22Rv1 (cell line): ENCODE measurements around the gene RAMP1.

Experiments
- ZFX ChIP-seq: fragments of 450-650 bp; IDR thresholded peaks from 2 replicates; pipeline ENCODE4 v1.6.1; 2017; ENCODE audit warnings: antibody characterized with exemption, borderline replicate concordance
- TF ChIP-seq, protein P1 (sequence below): fragments of 450-650 bp; IDR thresholded peaks from 2 replicates; pipeline ENCODE4 v1.5.1; 2017; ENCODE audit warnings: mild to moderate bottlenecking

DNA sequence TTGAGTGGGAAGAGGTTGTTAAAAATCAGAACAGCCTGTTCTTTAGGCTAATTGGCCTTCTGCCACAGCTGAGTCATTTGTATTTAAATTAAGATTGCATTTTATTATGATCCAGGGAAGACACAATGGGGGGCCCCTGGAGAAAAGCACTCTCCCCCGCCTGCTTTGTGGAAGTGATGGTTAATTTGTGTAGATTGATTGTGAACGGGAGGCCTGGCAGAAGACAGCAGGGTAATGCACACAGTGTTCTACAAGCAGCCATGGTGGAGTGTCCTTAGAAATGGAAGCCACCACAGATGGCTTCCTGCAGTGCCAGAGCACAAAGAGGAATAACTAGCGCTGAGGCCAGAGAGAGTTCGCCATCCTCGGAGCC is 19.6 kb downstream of the RAMP1 start:
- TF ChIP-seq, protein P1, sequence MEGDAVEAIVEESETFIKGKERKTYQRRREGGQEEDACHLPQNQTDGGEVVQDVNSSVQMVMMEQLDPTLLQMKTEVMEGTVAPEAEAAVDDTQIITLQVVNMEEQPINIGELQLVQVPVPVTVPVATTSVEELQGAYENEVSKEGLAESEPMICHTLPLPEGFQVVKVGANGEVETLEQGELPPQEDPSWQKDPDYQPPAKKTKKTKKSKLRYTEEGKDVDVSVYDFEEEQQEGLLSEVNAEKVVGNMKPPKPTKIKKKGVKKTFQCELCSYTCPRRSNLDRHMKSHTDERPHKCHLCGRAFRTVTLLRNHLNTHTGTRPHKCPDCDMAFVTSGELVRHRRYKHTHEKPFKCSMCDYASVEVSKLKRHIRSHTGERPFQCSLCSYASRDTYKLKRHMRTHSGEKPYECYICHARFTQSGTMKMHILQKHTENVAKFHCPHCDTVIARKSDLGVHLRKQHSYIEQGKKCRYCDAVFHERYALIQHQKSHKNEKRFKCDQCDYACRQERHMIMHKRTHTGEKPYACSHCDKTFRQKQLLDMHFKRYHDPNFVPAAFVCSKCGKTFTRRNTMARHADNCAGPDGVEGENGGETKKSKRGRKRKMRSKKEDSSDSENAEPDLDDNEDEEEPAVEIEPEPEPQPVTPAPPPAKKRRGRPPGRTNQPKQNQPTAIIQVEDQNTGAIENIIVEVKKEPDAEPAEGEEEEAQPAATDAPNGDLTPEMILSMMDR: no peak
- no peak for TF ChIP-seq ZFX
